GM12878 (cell line): ENCODE measurements around the gene CCDC112. TPM values are rescaled to one million over a fixed set of nuclear protein-coding genes. Genes with fewer than 3 reads are reported as not detected.

Experiments used
- ATAC-seq: fragments of 200-7000 bp; cut with Tn5 transposase; 3 replicates; pipeline ENCODE4 v1.9.1; 2020; ENCODE audit warnings: mild to moderate bottlenecking, moderate library complexity
- BruUV-seq: library from RNA; stranded (reverse); fragments of 400-500 nt; replicated peaks from 2 replicates; lab custom pipeline; 2021; lab: Mats Ljungman, UMichigan
- CTCF ChIA-PET: fragments of 300-600 bp; sonication (Branson Sonifier 250); formaldehyde crosslinking; extraction: SDS; loops from one replicate; lab custom pipeline; 2021; ENCODE audit warnings: inconsistent platforms; lab: Yijun Ruan, JAX
- POLR2A ChIA-PET: fragments of 350-600 bp; formaldehyde crosslinking; extraction: SDS; loops from one replicate; lab custom pipeline; 2021; ENCODE audit warnings: inconsistent platforms; lab: Charles Lee
- RAD21 ChIA-PET: fragments of 300-600 bp; sonication (Branson Sonifier 250); formaldehyde crosslinking; loops from one replicate; lab custom pipeline; 2023; ENCODE audit warnings: antibody characterized with exemption; ENCODE audit not compliant: unreplicated experiment; lab: Charles Lee
- SMC1A ChIA-PET: fragments of 300-600 bp; sonication (Branson Sonifier 250); formaldehyde crosslinking; loops from one replicate; lab custom pipeline; 2023; ENCODE audit not compliant: unreplicated experiment, uncharacterized antibody; lab: Charles Lee
- DNase-seq: peaks from one replicate; pipeline ENCODE4 v3.0.0-alpha.2; 2011; ENCODE audit warnings: low read depth, low spot score
- FAIRE-seq: peaks from 3 replicates; lab custom pipeline; 2011; peaks lifted over from hg19 to GRCh38; lab: Jason Lieb, UNC
- H2AFZ ChIP-seq: 2 replicates; pipeline ENCODE4 v1.6.0; 2011; ENCODE audit warnings: low read depth, low read length, control low read depth; ENCODE audit not compliant: control insufficient read depth
- H3K27ac ChIP-seq: 2 replicates; pipeline ENCODE4 v1.5.1; 2011; ENCODE audit warnings: control low read depth; ENCODE audit not compliant: control insufficient read depth, insufficient read depth
- H3K27me3 ChIP-seq, 2 experiments: replicated peaks in 1 of 2; 2 replicates each; pipeline versions ENCODE4 v1.6.0 to v1.6.1; 2011; ENCODE audit warnings: low read length in 1 of 2; ENCODE audit not compliant: control insufficient read depth in 2 of 2, insufficient read depth in 2 of 2
- H3K36me3 ChIP-seq, 2 experiments: 2 replicates each; pipeline ENCODE4 v1.5.1; 2011; ENCODE audit warnings: low read length in 1 of 2; ENCODE audit not compliant: control insufficient read depth in 2 of 2, insufficient read depth in 2 of 2
- H3K4me1 ChIP-seq: 2 replicates; pipeline ENCODE4 v1.6.1; 2011; ENCODE audit warnings: mild to moderate bottlenecking, low read length, moderate library complexity, mixed read lengths; ENCODE audit not compliant: control insufficient read depth, insufficient read depth
- H3K4me2 ChIP-seq: 2 replicates; pipeline ENCODE4 v1.6.0; 2011; ENCODE audit warnings: control low read depth; ENCODE audit not compliant: control insufficient read depth, insufficient read depth
- H3K4me3 ChIP-seq: fragments of 200-600 bp; sonication (generic); 2 replicates; pipeline ENCODE4 v1.5.1; 2016
- H3K79me2 ChIP-seq: 2 replicates; pipeline ENCODE4 v1.6.0; 2011; ENCODE audit warnings: low read length; ENCODE audit not compliant: control insufficient read depth, insufficient read depth
- H3K9ac ChIP-seq: 2 replicates; pipeline ENCODE4 v1.8.0; 2011; ENCODE audit warnings: low read length, control low read depth, mixed read lengths; ENCODE audit not compliant: control insufficient read depth, insufficient read depth
- H3K9me3 ChIP-seq: replicated peaks from 3 replicates; pipeline ENCODE4 v1.5.1; 2011; ENCODE audit warnings: mild to moderate bottlenecking, low read length; ENCODE audit not compliant: control insufficient read depth, insufficient read depth
- H4K20me1 ChIP-seq: 2 replicates; pipeline ENCODE4 v1.6.0; 2011; ENCODE audit not compliant: control insufficient read depth, insufficient read depth
- CHD2 ChIP-seq: IDR thresholded peaks from 2 replicates; pipeline ENCODE4 v1.6.1; 2011; ENCODE audit warnings: low read depth, low read length, improper control_type of control experiment, borderline replicate concordance
- ETV6 ChIP-seq, 2 experiments: fragments of 450-650 bp in 1 of 2; IDR thresholded peaks in 1 of 2; conservative IDR thresholded peaks in 1 of 2; 2 replicates each; pipeline ENCODE4 v1.6.1; 2014; ENCODE audit warnings: antibody characterized with exemption in 1 of 2, borderline replicate concordance in 1 of 2, low read depth in 1 of 2, mild to moderate bottlenecking in 1 of 2, moderate library complexity in 1 of 2
- HDGF ChIP-seq: fragments of 450-650 bp; IDR thresholded peaks from 2 replicates; pipeline ENCODE4 v1.6.1; 2016; ENCODE audit warnings: antibody characterized with exemption
- MEF2A ChIP-seq: IDR thresholded peaks from 2 replicates; pipeline ENCODE4 v1.6.1; 2011; ENCODE audit warnings: low read depth, mild to moderate bottlenecking, low read length, moderate library complexity; ENCODE audit not compliant: insufficient read depth
- MEF2B ChIP-seq: fragments of 450-650 bp; IDR thresholded peaks from 2 replicates; pipeline ENCODE4 v1.6.1; 2018; ENCODE audit warnings: mild to moderate bottlenecking, moderate library complexity; ENCODE audit not compliant: partially characterized antibody, poor library complexity, severe bottlenecking
- MTA3 ChIP-seq: IDR thresholded peaks from 2 replicates; pipeline ENCODE4 v1.6.1; 2012; ENCODE audit warnings: low read length, inconsistent platforms, borderline replicate concordance
- NR2C1 ChIP-seq: fragments of 450-650 bp; IDR thresholded peaks from 2 replicates; pipeline ENCODE4 v1.6.1; 2017; ENCODE audit warnings: antibody characterized with exemption, mild to moderate bottlenecking, moderate library complexity
- PRDM15 ChIP-seq: fragments of 450-650 bp; formaldehyde crosslinking; IDR thresholded peaks from 2 replicates; pipeline ENCODE4 v1.4.0; 2020; ENCODE audit warnings: mild to moderate bottlenecking, moderate library complexity
- RAD51 ChIP-seq: fragments of 450-650 bp; IDR thresholded peaks from 2 replicates; pipeline ENCODE4 v1.6.1; 2016; ENCODE audit warnings: moderate library complexity, mild to moderate bottlenecking, inconsistent platforms
- REST ChIP-seq: IDR thresholded peaks from 2 replicates; pipeline ENCODE4 v1.6.1; 2012; ENCODE audit warnings: mild to moderate bottlenecking, low read depth, low read length
- ZNF217 ChIP-seq: fragments of 450-650 bp; IDR thresholded peaks from 2 replicates; pipeline ENCODE4 v1.6.1; 2017; ENCODE audit warnings: antibody characterized with exemption, mild to moderate bottlenecking
- ZNF592 ChIP-seq: fragments of 450-650 bp; IDR thresholded peaks from 2 replicates; pipeline ENCODE4 v1.6.1; 2017; ENCODE audit warnings: mild to moderate bottlenecking, moderate library complexity
- in situ Hi-C: fragments of 300-500 bp; cut with MboI; formaldehyde crosslinking; loops from 9 replicates; pipeline ENCODE4 v1.14.3; 2018; ENCODE audit warnings: mixed read lengths
- intact Hi-C: fragments of 100-400 bp; cut with micrococcal nuclease; formaldehyde crosslinking; loops from one replicate; pipeline ENCODE4 v1.14.2; 2022; ENCODE audit not compliant: unreplicated experiment
- polyA plus RNA-seq, 11 experiments: library from polyadenylated mRNA; depleted of rRNA in 4 of 11; unstranded in 6 of 11; stranded (reverse) in 5 of 11; fragments of >200 nt; fragmentation: Nextera tagmentation in 4 of 11; fragmentation: Illumina TruSeq in 1 of 11; extraction: Ambion mirVana in 4 of 11; extraction: Trizol in 1 of 11; gene quantifications; 1 replicate in 1 of 11; 2 replicates in 10 of 11; pipeline versions ENCODE4 v1.2.1 to v1.2.3, GENCODE V29; 2011 to 2016; ENCODE audit warnings: inconsistent platforms in 2 of 11, missing spikeins in 2 of 11, low read depth in 1 of 11
- total RNA-seq, 4 experiments: library from RNA; depleted of rRNA in 3 of 4; stranded (reverse); fragments of >200 nt in 3 of 4; fragmentation: Illumina TruSeq in 1 of 4; extraction: Trizol in 1 of 4; gene quantifications; 2 replicates each; pipeline versions ENCODE4 v1.2.1 to v1.2.3, GENCODE V29; 2013 to 2021

CCDC112 gene
- total and polyA plus RNA-seq, 10 of the 15 experiments (the other 5 are each of a cell fraction or from before 2014, with no cell fraction given), result 0.12 to 2.0 (median 0.58) TPM

- ChIA-PET CTCF (interaction anchor here (1.0 to 2.0 kb wide), 3 partner anchors 11 to 13 kb away, joined by 3 to 6 read pairs (median 4); no protein-coding TSS in a partner anchor), POLR2A (no interaction called here), RAD21 (no interaction called here), SMC1A (interaction anchor here (0.9 to 1.2 kb wide), 2 partner anchors 11 to 12 kb away, joined by 3 read pairs; no protein-coding TSS in a partner anchor)
- ATAC-seq (no peak), FAIRE-seq (no peak), DNase-seq (no peak)
- H3K4me2 ChIP-seq, result no peak overlapping the region
- no peak overlapping the region for H3K9ac ChIP-seq
- H3K79me2 ChIP-seq, result peaks cover 52% of the 10 kb centered on the region
- H3K4me1 ChIP-seq, result no peaks in the 10 kb centered on the region; the same call in 1 of the 2 replicates
- H3K9me3 ChIP-seq, result peaks cover under 1% of the 10 kb centered on the region; the same call in 2 of the 3 replicates
- no peak overlapping the region for H3K4me3 ChIP-seq
- H4K20me1 ChIP-seq, result no peaks in the 10 kb centered on the region
- no peak overlapping the region for H2AFZ ChIP-seq
- no peaks in the 10 kb centered on the region for H3K27me3 ChIP-seq
- no peaks in the 10 kb centered on the region; a peak in 1 of 4 replicates for H3K36me3 ChIP-seq
- no TSS peak for BruUV-seq
- in situ Hi-C loops, result no loop called here
- intact Hi-C loops, result no loop called here
- H3K27ac ChIP-seq, result no peak overlapping the region
- TF ChIP-seq REST (no peak), HDGF (no peak), MEF2A (no peak), ETV6 (conservative IDR thresholded peaks at IDR 0.05 in 1 of 2, IDR thresholded peaks at IDR 0.05 in 1 of 2; ENCODE audit: borderline replicate concordance in 1 of 2, low read depth in 1 of 2) (no peak), NR2C1 (no peak), MTA3 (no peak), ZNF217 (no peak), MEF2B (no peak), PRDM15 (CRISPR knock-in tag) (no peak), ZNF592 (no peak), CHD2 (no peak), RAD51 (no peak)
Measured at GRCh38 chr5:115257981-115258380, 38.5 kb downstream of the CCDC112 start.
